ENCODE results near the gene CD1E. TPM values are rescaled to one million over a fixed set of nuclear protein-coding genes. Genes with fewer than 3 reads are reported as not detected.
"Not testable (repeated sequence)": the region's sequence is repeated elsewhere in the genome, so short reads cannot be mapped to it uniquely, and the experiment has no call there.

The CD1E gene
- total RNA-seq, 1 donor from 2014 or later, result not detected

- DNase-seq (ENCODE audit: low read depth), result no peak
- H3K4me3 ChIP-seq (ENCODE audit: low read depth, low read length), result no peak overlapping the region
- no peak for TF ChIP-seq CTCF (conservative IDR thresholded peaks at IDR 0.05; ENCODE audit: low read depth, low read length)
Measured at GRCh38 chr1:158334526-158335212, 19.0 kb upstream of the CD1E start.

- TF ChIP-seq CTCF (conservative IDR thresholded peaks at IDR 0.05; ENCODE audit: low read depth, low read length), result no peak
- H3K4me3 ChIP-seq (ENCODE audit: low read depth, low read length), result no peak overlapping the region
- DNase-seq (ENCODE audit: low read depth), result no peak
Measured at GRCh38 chr1:158335213-158335532, 18.5 kb upstream of the CD1E start.

GRCh38 chr1:158336413-158336812 is 17.3 kb upstream of the CD1E start:
- DNase-seq (ENCODE audit: low read depth); H3K4me3 ChIP-seq (ENCODE audit: low read depth, low read length): not testable (repeated sequence)

- not testable (repeated sequence) for H3K4me3 ChIP-seq (ENCODE audit: low read depth, low read length); DNase-seq (ENCODE audit: low read depth)
Measured at GRCh38 chr1:158348946-158349345, 4.7 kb upstream of the CD1E start.

GRCh38 chr1:158354255-158354654 is 561 bp downstream of the CD1E start:
- no peak for TF ChIP-seq CTCF (conservative IDR thresholded peaks at IDR 0.05; ENCODE audit: low read depth, low read length)
- no peak overlapping the region for H3K4me3 ChIP-seq (ENCODE audit: low read depth, low read length)
- DNase-seq (ENCODE audit: low read depth), result no peak

- DNase-seq (ENCODE audit: low read depth), result no peak
- H3K4me3 ChIP-seq (ENCODE audit: low read depth, low read length), result no peak overlapping the region
- TF ChIP-seq CTCF (conservative IDR thresholded peaks at IDR 0.05; ENCODE audit: low read depth, low read length), result no peak
Measured at GRCh38 chr1:158355773-158356285, 2.1 kb downstream of the CD1E start.

GRCh38 chr1:158356616-158357015 is 2.9 kb downstream of the CD1E start:
- DNase-seq (ENCODE audit: low read depth), result no peak
- no peak for TF ChIP-seq CTCF (conservative IDR thresholded peaks at IDR 0.05; ENCODE audit: low read depth, low read length)
- no peak overlapping the region for H3K4me3 ChIP-seq (ENCODE audit: low read depth, low read length)

- no peak for TF ChIP-seq CTCF (conservative IDR thresholded peaks at IDR 0.05; ENCODE audit: low read depth, low read length)
- no peak for DNase-seq (ENCODE audit: low read depth)
- H3K4me3 ChIP-seq (ENCODE audit: low read depth, low read length), result no peak overlapping the region
Measured at GRCh38 chr1:158357441-158357840, 3.7 kb downstream of the CD1E start.
